Measurements from ENCODE around the gene HMX3.
"Not testable (repeated sequence)": the region's sequence is repeated elsewhere in the genome, so short reads cannot be mapped to it uniquely, and the experiment has no call there.

The HMX3 gene

GRCh38 chr10:123149162-123149567, 13.4 kb downstream of the HMX3 start:
- no peak for DNase-seq

- no peak for DNase-seq
Measured at GRCh38 chr10:123149568-123150270, 13.9 kb downstream of the HMX3 start.

- no peak for DNase-seq
Measured at GRCh38 chr10:123150271-123150985, 14.7 kb downstream of the HMX3 start.

DNA sequence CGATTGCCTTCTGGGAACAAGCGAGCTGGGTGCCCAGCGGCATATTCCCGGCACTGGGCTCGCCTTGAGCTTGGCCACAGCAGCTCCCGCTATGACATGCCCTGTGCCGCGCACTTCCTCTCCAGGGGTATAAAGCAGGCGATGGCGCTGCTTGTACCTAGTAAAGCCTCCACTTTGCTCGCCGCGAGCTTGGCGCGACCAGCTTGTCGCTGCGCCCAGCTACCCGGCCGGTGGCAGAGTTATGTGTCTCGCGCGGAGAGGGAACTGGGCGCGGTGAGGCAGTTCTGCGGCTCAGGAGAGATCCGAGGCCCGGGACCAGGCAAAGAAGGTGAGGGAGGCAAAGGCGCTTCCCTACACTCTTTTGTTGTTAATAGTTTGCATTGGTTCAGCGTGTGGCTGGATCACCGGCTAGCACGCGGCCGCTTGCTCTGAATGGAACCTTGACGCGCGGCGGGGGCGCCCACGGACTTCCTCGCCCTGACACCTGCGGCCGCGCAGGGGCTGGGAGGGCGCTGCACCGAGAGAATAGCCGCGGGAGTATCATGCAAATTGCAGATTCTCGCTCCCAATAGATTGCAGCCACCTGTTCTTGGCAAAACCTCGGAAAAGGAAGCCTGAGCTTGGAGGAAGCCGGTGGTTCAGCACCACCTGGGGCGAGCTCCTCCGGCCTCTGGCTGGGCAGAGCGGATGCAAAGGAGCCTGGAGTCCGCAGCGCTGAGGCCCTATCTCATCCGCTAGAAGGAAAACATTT, 15.4 kb downstream of the HMX3 start:
- no peak for DNase-seq

GRCh38 chr10:123151737-123152135, 16.0 kb downstream of the HMX3 start:
- DNase-seq = no peak

- DNase-seq = no peak
Measured at GRCh38 chr10:123153486-123154091, 17.8 kb downstream of the HMX3 start.

GRCh38 chr10:123154092-123154710, 18.4 kb downstream of the HMX3 start, which contains the start of gene BUB3:
BUB3 (plus strand) TSS chr10:123154402; CDS start chr10:123154918, 516 bp downstream.
- peak; percentile 66 for DNase-seq

- peak; percentile 46 for DNase-seq
Measured at GRCh38 chr10:123154711-123155505, 19.1 kb downstream of the HMX3 start.

DNA sequence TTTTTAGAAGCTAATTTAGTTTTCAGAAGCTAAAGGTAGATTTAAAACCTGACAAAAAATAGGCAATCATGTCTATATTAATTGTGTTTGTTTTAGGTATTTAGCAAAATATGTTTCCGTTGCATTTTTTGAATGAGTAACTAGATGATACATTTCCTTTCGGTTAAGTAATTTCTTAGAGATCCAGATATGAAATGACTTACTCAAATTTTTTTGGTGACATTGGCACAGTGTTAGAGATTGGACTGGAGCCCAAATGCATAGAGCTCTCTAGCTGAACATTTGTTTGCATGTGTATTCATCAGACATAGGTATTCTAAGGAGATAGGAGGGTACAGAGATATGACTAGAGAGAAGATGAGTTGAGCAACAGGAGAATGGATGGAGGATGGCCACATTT, 20.3 kb downstream of the HMX3 start:
- no peak for DNase-seq

- no peak for DNase-seq
Measured at GRCh38 chr10:123157210-123157609, 21.4 kb downstream of the HMX3 start.

DNA sequence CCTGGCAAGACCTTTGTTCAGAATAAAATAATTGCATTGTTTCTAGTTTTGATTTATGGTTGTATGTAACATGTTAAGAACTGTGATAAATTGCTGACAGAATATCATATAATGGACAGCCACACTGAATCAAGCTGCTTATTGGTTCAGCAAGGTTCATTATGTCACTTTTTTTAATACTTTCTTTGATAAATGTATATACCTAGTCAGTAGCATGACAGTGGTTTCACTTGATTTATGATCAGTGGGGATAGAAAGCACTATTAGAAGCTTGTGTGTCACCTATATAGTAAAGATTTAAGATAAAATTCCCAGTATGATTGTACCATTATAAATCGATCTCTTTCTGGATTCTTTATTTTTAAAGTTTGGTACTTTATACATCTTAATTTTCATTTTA, 22.9 kb downstream of the HMX3 start:
- no peak for DNase-seq

DNA sequence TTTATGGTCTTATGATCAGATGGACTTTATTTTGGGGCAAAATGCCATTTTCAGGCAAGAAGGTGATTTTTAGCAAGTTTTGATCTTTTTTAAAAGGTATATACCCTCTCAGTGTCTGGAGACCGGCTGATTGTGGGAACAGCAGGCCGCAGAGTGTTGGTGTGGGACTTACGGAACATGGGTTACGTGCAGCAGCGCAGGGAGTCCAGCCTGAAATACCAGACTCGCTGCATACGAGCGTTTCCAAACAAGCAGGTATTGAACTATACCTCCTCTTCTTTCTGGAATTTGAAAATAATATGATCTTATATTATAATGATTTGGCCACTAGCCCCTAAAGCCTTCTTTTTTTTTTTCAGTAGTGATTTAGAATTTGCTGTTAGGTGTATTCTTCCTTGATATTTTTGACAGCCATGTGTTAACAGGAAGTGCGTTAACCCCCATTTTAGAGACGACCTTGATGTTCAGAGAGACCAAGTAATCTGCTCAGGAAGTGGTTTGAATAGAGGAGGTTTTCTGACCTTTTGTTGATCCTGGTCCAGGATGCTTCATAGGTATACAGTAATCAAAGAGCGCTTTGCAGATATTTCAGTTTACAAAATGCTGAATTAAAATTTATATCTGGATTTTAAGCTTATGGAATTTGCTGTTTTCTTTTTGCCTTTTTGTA, 24.7 kb downstream of the HMX3 start:
- DNase-seq = no peak

DNA sequence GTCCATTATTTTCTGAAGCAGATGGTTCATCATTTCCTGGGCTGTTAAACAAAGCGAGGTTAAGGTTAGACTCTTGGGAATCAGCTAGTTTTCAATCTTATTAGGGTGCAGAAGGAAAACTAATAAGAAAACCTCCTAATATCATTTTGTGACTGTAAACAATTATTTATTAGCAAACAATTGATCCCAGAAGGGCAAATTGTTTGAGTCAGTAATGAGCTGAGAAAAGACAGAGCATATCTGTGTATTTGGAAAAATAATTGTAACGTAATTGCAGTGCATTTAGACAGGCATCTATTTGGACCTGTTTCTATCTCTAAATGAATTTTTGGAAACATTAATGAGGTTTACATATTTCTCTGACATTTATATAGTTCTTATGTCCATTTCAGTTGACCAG, 28.5 kb downstream of the HMX3 start:
- DNase-seq = no peak

GRCh38 chr10:123165445-123166072, 29.8 kb downstream of the HMX3 start:
- DNase-seq = no peak

- no peak for DNase-seq
Measured at GRCh38 chr10:123166618-123167017, 30.8 kb downstream of the HMX3 start.

DNA sequence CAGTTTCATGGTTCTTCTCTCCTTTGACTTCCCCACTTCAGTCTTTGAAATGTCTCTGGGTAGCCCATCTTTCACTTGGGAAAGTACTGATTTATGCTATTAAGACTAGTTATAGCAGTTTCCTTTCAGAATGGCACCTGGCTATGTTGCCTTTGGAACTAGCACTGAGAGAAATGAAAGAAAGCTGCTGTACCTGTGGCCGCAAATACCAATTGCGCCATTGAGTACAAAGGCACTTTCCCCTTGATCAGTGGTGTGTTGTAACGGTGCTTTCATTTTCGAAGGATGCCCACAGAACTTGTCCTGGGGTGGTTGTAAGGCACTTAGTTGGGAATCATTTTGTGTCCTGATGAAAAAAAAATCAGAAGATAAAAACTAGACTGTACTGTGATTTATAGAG, 35.2 kb downstream of the HMX3 start:
- no peak for DNase-seq

DNA sequence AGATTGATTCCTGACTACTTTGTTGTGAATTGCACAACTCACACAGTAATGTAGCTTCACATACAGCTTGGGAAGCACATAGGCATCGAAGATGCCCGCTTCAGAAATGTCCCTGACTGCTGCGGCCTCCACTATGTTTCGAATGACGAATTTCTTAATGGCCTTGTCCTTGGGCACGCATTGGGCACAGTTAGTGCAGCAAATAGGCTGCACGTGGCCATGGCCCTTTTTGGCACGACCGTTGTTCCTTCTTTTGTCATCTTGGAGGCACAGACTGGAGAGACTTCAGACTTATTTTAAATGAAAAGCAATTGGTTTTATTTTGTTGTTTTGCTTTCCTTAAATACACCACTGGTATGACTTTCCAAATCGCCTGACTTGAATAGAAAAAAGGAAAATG, 35.8 kb downstream of the HMX3 start:
- not testable (repeated sequence) for DNase-seq

- no peak for DNase-seq
Measured at GRCh38 chr10:123175389-123176387, 39.9 kb downstream of the HMX3 start.

DNA sequence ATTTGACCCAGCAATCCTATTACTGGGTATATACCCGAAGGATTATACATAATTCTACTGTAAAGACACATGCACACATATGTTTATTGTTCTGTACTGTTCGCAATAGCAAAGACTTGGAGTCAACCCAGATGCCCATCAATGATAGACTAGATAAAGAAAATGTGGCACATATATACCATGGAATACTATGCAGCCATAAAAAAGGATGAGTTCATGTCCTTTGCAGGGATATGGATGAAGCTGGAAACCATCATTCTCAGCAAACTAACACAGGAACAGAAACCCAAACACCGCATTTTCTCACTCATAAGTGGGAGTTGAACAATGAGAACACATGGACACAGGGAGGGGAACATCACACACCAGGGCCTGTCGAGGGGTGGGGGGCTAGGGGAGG, 42.6 kb downstream of the HMX3 start:
- not testable (repeated sequence) for DNase-seq
